H1 (cell line): ENCODE measurements around the gene TGFBI. TPM values are rescaled to one million over a fixed set of nuclear protein-coding genes. Genes with fewer than 3 reads are reported as not detected.

Experiments used
- CTCF ChIA-PET: fragments of 300-600 bp; sonication (Branson Sonifier 250); formaldehyde crosslinking; loops from one replicate; lab custom pipeline; 2021; ENCODE audit not compliant: partially characterized antibody; lab: Charles Lee
- POLR2A ChIA-PET: fragments of 300-600 bp; sonication (Branson Sonifier 250); formaldehyde crosslinking; loops from one replicate; lab custom pipeline; 2021; ENCODE audit warnings: inconsistent platforms; ENCODE audit not compliant: partially characterized antibody; lab: Charles Lee
- DNase-seq, 2 experiments: peaks; one replicate each; pipeline versions ENCODE4 v3.0.0 to v3.0.0-alpha.2; 2010 to 2022; ENCODE audit warnings: low spot score in 2 of 2, low read depth in 1 of 2, mixed read lengths in 1 of 2
- FAIRE-seq: peaks from 2 replicates; lab custom pipeline; 2011; peaks lifted over from hg19 to GRCh38; lab: Jason Lieb, UNC
- H2AFZ ChIP-seq: 2 replicates; pipeline ENCODE4 v1.8.1; 2012; ENCODE audit warnings: low read length, inconsistent platforms
- H2AK5ac ChIP-seq: 2 replicates; pipeline ENCODE4 v1.6.1; 2013; ENCODE audit warnings: low read depth, low read length
- H2BK120ac ChIP-seq: replicated peaks from 2 replicates; pipeline ENCODE3; 2013; ENCODE audit warnings: low read depth, low read length, inconsistent platforms
- H2BK12ac ChIP-seq: 2 replicates; pipeline ENCODE4 v1.6.1; 2013; ENCODE audit warnings: low read depth, low read length
- H2BK15ac ChIP-seq: 2 replicates; pipeline ENCODE4 v1.6.1; 2013; ENCODE audit warnings: low read length
- H2BK20ac ChIP-seq: 2 replicates; pipeline ENCODE4 v1.6.1; 2013; ENCODE audit warnings: low read length
- H2BK5ac ChIP-seq: 2 replicates; pipeline ENCODE4 v1.6.1; 2013; ENCODE audit warnings: low read depth, low read length
- H3K14ac ChIP-seq: 2 replicates; pipeline ENCODE4 v1.6.1; 2013; ENCODE audit warnings: inconsistent platforms; ENCODE audit not compliant: insufficient read length
- H3K18ac ChIP-seq: 2 replicates; pipeline ENCODE4 v1.6.1; 2013; ENCODE audit warnings: low read length; ENCODE audit errors: extremely low read depth
- H3K23ac ChIP-seq: 2 replicates; pipeline ENCODE4 v1.6.1; 2013; ENCODE audit warnings: inconsistent platforms; ENCODE audit not compliant: insufficient read length
- H3K23me2 ChIP-seq: 2 replicates; pipeline ENCODE4 v1.6.1; 2013; ENCODE audit warnings: low read depth, low read length
- H3K27ac ChIP-seq: 2 replicates; pipeline ENCODE4 v1.6.1; 2011; ENCODE audit warnings: low read depth, low read length, inconsistent platforms
- H3K27me3 ChIP-seq, 4 experiments: replicated peaks in 1 of 4; 1 replicate in 1 of 4; 2 replicates in 3 of 4; pipeline versions ENCODE4 v1.6.1 to v1.8.1; 2011 to 2013; ENCODE audit warnings: low read length in 3 of 4, mild to moderate bottlenecking in 3 of 4, inconsistent platforms in 2 of 4, mixed read lengths in 2 of 4, moderate library complexity in 1 of 4; ENCODE audit not compliant: control insufficient read depth in 3 of 4, insufficient read depth in 3 of 4; ENCODE audit errors: extremely low read depth in 1 of 4
- H3K36me3 ChIP-seq, 4 experiments: 2 replicates each; pipeline versions ENCODE4 v1.6.1 to v1.8.1; 2011 to 2013; ENCODE audit warnings: mild to moderate bottlenecking in 4 of 4, low read length in 3 of 4, moderate library complexity in 2 of 4, control low read depth in 1 of 4, inconsistent platforms in 1 of 4; ENCODE audit not compliant: insufficient read depth in 4 of 4, control insufficient read depth in 2 of 4
- H3K4ac ChIP-seq: replicated peaks from 2 replicates; pipeline ENCODE3; 2013; ENCODE audit warnings: low read length, low read depth, mixed read lengths, inconsistent platforms; ENCODE audit not compliant: insufficient read length
- H3K4me1 ChIP-seq, 4 experiments: replicated peaks in 1 of 4; 1 replicate in 1 of 4; 2 replicates in 3 of 4; pipeline versions ENCODE4 v1.6.1 to v1.8.1; 2011 to 2013; ENCODE audit warnings: low read length in 3 of 4, inconsistent platforms in 2 of 4, mixed read lengths in 1 of 4; ENCODE audit not compliant: insufficient read depth in 4 of 4, control insufficient read depth in 3 of 4
- H3K4me2 ChIP-seq, 2 experiments: 2 replicates each; pipeline versions ENCODE4 v1.6.1 to v1.8.1; 2011 to 2013; ENCODE audit warnings: low read depth in 2 of 2, low read length in 2 of 2, control low read depth in 1 of 2, inconsistent platforms in 1 of 2, mild to moderate bottlenecking in 1 of 2; ENCODE audit not compliant: insufficient read depth in 1 of 2
- H3K4me3 ChIP-seq, 4 experiments: fragments of 200-600, 300-600 bp in 1 of 4; sonication (generic), shearing (Covaris generic), sonication (Bioruptor Twin) in 1 of 4; 2 replicates each; pipeline versions ENCODE4 v1.5.1 to v1.8.1; 2011 to 2016; ENCODE audit warnings: low read length in 4 of 4, low read depth in 3 of 4, control low read depth in 2 of 4, inconsistent platforms in 2 of 4, mild to moderate bottlenecking in 2 of 4, mixed read lengths in 1 of 4, moderate library complexity in 1 of 4; ENCODE audit not compliant: insufficient read depth in 2 of 4; ENCODE audit errors: extremely low read depth in 1 of 4
- H3K56ac ChIP-seq: replicated peaks from 2 replicates; pipeline ENCODE3; 2013; ENCODE audit warnings: low read depth, mild to moderate bottlenecking, mixed read lengths, low read length, inconsistent platforms; ENCODE audit not compliant: insufficient read length
- H3K79me1 ChIP-seq: 2 replicates; pipeline ENCODE4 v1.6.1; 2013; ENCODE audit warnings: low read depth, low read length, control low read depth
- H3K79me2 ChIP-seq, 2 experiments: 2 replicates each; pipeline versions ENCODE4 v1.6.1 to v1.8.1; 2012 to 2013; ENCODE audit warnings: low read length in 2 of 2, mild to moderate bottlenecking in 2 of 2, inconsistent platforms in 1 of 2; ENCODE audit not compliant: insufficient read depth in 2 of 2, control insufficient read depth in 1 of 2
- H3K9ac ChIP-seq, 4 experiments: replicated peaks in 1 of 4; 1 replicate in 1 of 4; 2 replicates in 3 of 4; pipeline versions ENCODE4 v1.6.1 to v1.8.1; 2011 to 2013; ENCODE audit warnings: low read depth in 3 of 4, low read length in 3 of 4, control low read depth in 2 of 4, mild to moderate bottlenecking in 2 of 4, moderate library complexity in 2 of 4, inconsistent platforms in 1 of 4; ENCODE audit errors: extremely low read depth in 1 of 4
- H3K9me3 ChIP-seq, 2 experiments: 2 replicates each; pipeline versions ENCODE4 v1.6.1 to v1.8.1; 2012 to 2013; ENCODE audit warnings: mild to moderate bottlenecking in 2 of 2, moderate library complexity in 2 of 2, control low read depth in 1 of 2, inconsistent platforms in 1 of 2, low read depth in 1 of 2, low read length in 1 of 2, mixed read lengths in 1 of 2; ENCODE audit not compliant: insufficient read depth in 2 of 2
- H4K20me1 ChIP-seq, 2 experiments: replicated peaks in 1 of 2; 2 replicates each; pipeline versions ENCODE3 to v1.8.1; 2011 to 2013; ENCODE audit warnings: inconsistent platforms in 2 of 2, low read length in 2 of 2, mild to moderate bottlenecking in 1 of 2; ENCODE audit not compliant: insufficient read depth in 2 of 2, control insufficient read depth in 1 of 2
- H4K5ac ChIP-seq: 2 replicates; pipeline ENCODE4 v1.6.1; 2013; ENCODE audit warnings: low read length, low read depth, mixed read lengths, inconsistent platforms; ENCODE audit not compliant: insufficient read length
- H4K8ac ChIP-seq: 2 replicates; pipeline ENCODE4 v1.8.0; 2013; ENCODE audit warnings: mild to moderate bottlenecking, moderate library complexity, low read length, inconsistent platforms; ENCODE audit not compliant: insufficient read depth; ENCODE audit errors: extremely low read depth
- H4K91ac ChIP-seq: replicated peaks from 2 replicates; pipeline ENCODE3; 2013; ENCODE audit warnings: low read length, mixed read lengths, inconsistent platforms; ENCODE audit not compliant: insufficient read length
- CHD1 ChIP-seq: IDR thresholded peaks from 2 replicates; pipeline ENCODE4 v1.6.1; 2012; ENCODE audit warnings: low read depth, low read length, improper control_type of control experiment
- GTF2F1 ChIP-seq: IDR thresholded peaks from 2 replicates; pipeline ENCODE4 v1.6.1; 2012; ENCODE audit warnings: low read depth, low read length, improper control_type of control experiment, borderline replicate concordance
- HDAC6 ChIP-seq: IDR thresholded peaks from one replicate; pipeline ENCODE4 v1.7.1; 2012; ENCODE audit warnings: low read depth, mild to moderate bottlenecking, inconsistent platforms, low read length, moderate library complexity
- NANOG ChIP-seq: IDR thresholded peaks from 2 replicates; pipeline ENCODE4 v1.6.1; 2011; ENCODE audit warnings: low read length, low read depth, mild to moderate bottlenecking, inconsistent platforms; ENCODE audit not compliant: insufficient read depth, poor library complexity, severe bottlenecking
- RXRA ChIP-seq: IDR thresholded peaks from 2 replicates; pipeline ENCODE4 v1.6.1; 2011; ENCODE audit warnings: low read depth, mild to moderate bottlenecking, low read length, moderate library complexity; ENCODE audit not compliant: insufficient read depth
- SIRT6 ChIP-seq: IDR thresholded peaks from one replicate; pipeline ENCODE4 v1.7.1; 2012; ENCODE audit warnings: low read length, inconsistent platforms
- TAF7 ChIP-seq: optimal IDR thresholded peaks from 2 replicates; pipeline ENCODE3; 2011; ENCODE audit warnings: low read depth, mild to moderate bottlenecking, inconsistent platforms, low read length, moderate library complexity, borderline replicate concordance
- WGBS, 2 experiments: shearing (Covaris generic) in 1 of 2; methylation state at CpG; one replicate each; pipeline versions ENCODE4 v1.1.6 to v1.1.7; 2013 to 2015; ENCODE audit warnings: low lambda C conversion rate in 2 of 2, mixed read lengths in 2 of 2, inconsistent platforms in 1 of 2, low coverage in 1 of 2, missing lambda C conversion rate in 1 of 2; ENCODE audit not compliant: insufficient replicate concordance in 2 of 2, insufficient coverage in 1 of 2, insufficient read length in 1 of 2; ENCODE audit errors: extremely low coverage in 1 of 2, missing lambda C conversion rate in 1 of 2; 5-methylcytosine and 5-hydroxymethylcytosine counted together
- polyA plus RNA-seq, 7 experiments: library from polyadenylated mRNA; depleted of rRNA in 3 of 7; stranded (reverse) in 5 of 7; unstranded in 2 of 7; fragments of >200 nt in 5 of 7; fragments of 200-250 nt in 2 of 7; gene quantifications; 1 replicate in 5 of 7; 2 replicates in 1 of 7; 4 replicates in 1 of 7; pipeline versions ENCODE4 v1.2.1 to v1.2.3, GENCODE V29; 2011 to 2013; ENCODE audit warnings: missing spikeins in 2 of 7, mixed read lengths in 2 of 7
- total RNA-seq: library from RNA; stranded (reverse); fragmentation: NEBNext Ultra II Directional; extraction: Animal tissue kit (Norgen Biotek cat#: 25700); gene quantifications from 2 replicates; pipeline ENCODE4 v1.2.1, GENCODE V29; 2021
- TF ChIP-seq, protein P1 (sequence below): IDR thresholded peaks from 2 replicates; pipeline ENCODE4 v1.6.1; 2012; ENCODE audit warnings: low read length, inconsistent platforms

TGFBI gene
- total and polyA plus RNA-seq, 2 of the 8 experiments (the other 6 are each of a cell fraction or from before 2014, with no cell fraction given), result 6.0 to 8.5 TPM

DNA sequence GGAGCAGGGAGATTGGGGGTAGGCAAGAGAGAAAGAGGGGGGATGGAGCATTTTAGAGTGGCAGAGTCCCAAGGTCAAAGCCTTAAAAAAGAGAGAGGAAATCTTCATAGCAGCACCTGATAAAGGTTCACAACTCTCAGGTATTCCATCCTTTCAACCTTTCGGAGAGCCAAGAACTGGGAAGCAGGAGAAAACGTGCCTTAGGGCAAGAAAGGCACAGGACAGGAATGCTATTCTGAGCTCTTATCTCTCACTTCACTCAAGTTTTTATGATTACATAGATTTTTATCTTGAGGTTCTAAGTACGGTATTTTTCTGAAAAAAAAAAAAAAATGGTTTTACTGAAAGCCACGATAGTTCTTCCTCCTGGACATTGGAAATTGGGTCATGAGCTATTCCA, 69.4 kb downstream of the TGFBI start:
- Histone ChIP-seq H4K20me1 (no peaks in the 10 kb centered on the region), H3K14ac (no peak overlapping the region), H3K56ac (no peak overlapping the region), H4K8ac (no peak overlapping the region), H3K4me1 (peaks cover 3 to 6% (median 4%) of the 10 kb centered on the region in 4 experiments; a peak in 4 of 7 replicates), H2BK20ac (no peak overlapping the region), H2BK120ac (no peak overlapping the region), H3K79me2 (no peaks in the 10 kb centered on the region), H3K4me2 (0 out of 4 replicates have a peak overlapping the region, but pooled peaks of 1 of the 2 experiments have one; percentile 21), H2BK12ac (no peak overlapping the region), H3K27me3 (no peaks in the 10 kb centered on the region), H2AK5ac (no peak overlapping the region), H3K79me1 (no peaks in the 10 kb centered on the region), H3K9me3 (no peaks in the 10 kb centered on the region), H2BK15ac (no peak overlapping the region), H3K18ac (no peak overlapping the region), H4K91ac (no peak overlapping the region), H3K9ac (no peak overlapping the region), H2BK5ac (no peak overlapping the region), H4K5ac (no peak overlapping the region), H3K36me3 (no peaks in the 10 kb centered on the region), H3K23me2 (0 out of 2 replicates have a peak, but pooled peaks cover 1% of the 10 kb centered on the region), H3K23ac (no peak overlapping the region), H2AFZ (0 out of 2 replicates have a peak overlapping the region, but pooled peaks have one; percentile 48), H3K4ac (no peak overlapping the region), H3K27ac (no peak overlapping the region), H3K4me3 (no peak overlapping the region)
- FAIRE-seq (no peak), DNase-seq (no peak)
- TF ChIP-seq CHD1 (no peak), RXRA (no peak), GTF2F1 (no peak), NANOG (no peak), SIRT6 (no peak), TAF7 (no peak), HDAC6 (no peak)
- TF ChIP-seq, protein P1, sequence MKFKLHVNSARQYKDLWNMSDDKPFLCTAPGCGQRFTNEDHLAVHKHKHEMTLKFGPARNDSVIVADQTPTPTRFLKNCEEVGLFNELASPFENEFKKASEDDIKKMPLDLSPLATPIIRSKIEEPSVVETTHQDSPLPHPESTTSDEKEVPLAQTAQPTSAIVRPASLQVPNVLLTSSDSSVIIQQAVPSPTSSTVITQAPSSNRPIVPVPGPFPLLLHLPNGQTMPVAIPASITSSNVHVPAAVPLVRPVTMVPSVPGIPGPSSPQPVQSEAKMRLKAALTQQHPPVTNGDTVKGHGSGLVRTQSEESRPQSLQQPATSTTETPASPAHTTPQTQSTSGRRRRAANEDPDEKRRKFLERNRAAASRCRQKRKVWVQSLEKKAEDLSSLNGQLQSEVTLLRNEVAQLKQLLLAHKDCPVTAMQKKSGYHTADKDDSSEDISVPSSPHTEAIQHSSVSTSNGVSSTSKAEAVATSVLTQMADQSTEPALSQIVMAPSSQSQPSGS, result no peak
- CTCF ChIA-PET, result interaction anchor here (0.7 to 8.0 kb wide), 2 partner anchors 15 to 1609 kb away, joined by 5 to 46 read pairs; no protein-coding TSS in a partner anchor
- POLR2A ChIA-PET, result interaction anchor here (0.6 to 1.3 kb wide), 2 partner anchors 13 to 34 kb away, joined by 4 to 5 read pairs; partner anchors contain the start of gene SMAD5
- 70% methylated on average over 4 of the region's 4 CpGs; no CpG with 5 or more reads in 1 of the 2 experiments for WGBS, 2 experiments
